Stimulated activated naive CD8-positive, alpha-beta T cell treated with anti-CD3 and anti-CD28 coated beads, Interleukin-15, amount 100 ng/mL, for 72 hours (primary cell): Measurements from ENCODE around the gene INO80B.
A peak's percentile ranks its signal among the peaks of the same experiment; 100 is the strongest.

ENCODE experiments used
- ATAC-seq: fragments of 150-1000 bp; cut with Tn5 transposase; 2 replicates; pipeline ENCODE4 v1.10.0; 2021; ENCODE audit warnings: mild to moderate bottlenecking, moderate library complexity
- DNase-seq, 2 donors: peaks; one replicate each; pipeline ENCODE4 v3.0.0; 2021 to 2022
- H3K27ac Mint-ChIP-seq, 2 donors: one replicate each; pipeline ENCODE4 v1.8.0; 2022; ENCODE audit warnings: mild to moderate bottlenecking in 2 of 2, mixed read lengths in 2 of 2, moderate library complexity in 2 of 2
- H3K27me3 Mint-ChIP-seq: one replicate; pipeline ENCODE4 v1.8.0; 2022; ENCODE audit warnings: mixed read lengths
- H3K4me1 Mint-ChIP-seq: one replicate; pipeline ENCODE4 v1.8.0; 2022; ENCODE audit warnings: mild to moderate bottlenecking, mixed read lengths
- H3K4me3 Mint-ChIP-seq, 2 donors: one replicate each; pipeline ENCODE4 v1.8.0; 2022; ENCODE audit warnings: mild to moderate bottlenecking in 2 of 2, mixed read lengths in 2 of 2, moderate library complexity in 1 of 2
- H3K9me3 Mint-ChIP-seq, 2 donors: one replicate each; pipeline ENCODE4 v1.8.0; 2022; ENCODE audit warnings: mixed read lengths in 2 of 2

INO80B gene

DNA sequence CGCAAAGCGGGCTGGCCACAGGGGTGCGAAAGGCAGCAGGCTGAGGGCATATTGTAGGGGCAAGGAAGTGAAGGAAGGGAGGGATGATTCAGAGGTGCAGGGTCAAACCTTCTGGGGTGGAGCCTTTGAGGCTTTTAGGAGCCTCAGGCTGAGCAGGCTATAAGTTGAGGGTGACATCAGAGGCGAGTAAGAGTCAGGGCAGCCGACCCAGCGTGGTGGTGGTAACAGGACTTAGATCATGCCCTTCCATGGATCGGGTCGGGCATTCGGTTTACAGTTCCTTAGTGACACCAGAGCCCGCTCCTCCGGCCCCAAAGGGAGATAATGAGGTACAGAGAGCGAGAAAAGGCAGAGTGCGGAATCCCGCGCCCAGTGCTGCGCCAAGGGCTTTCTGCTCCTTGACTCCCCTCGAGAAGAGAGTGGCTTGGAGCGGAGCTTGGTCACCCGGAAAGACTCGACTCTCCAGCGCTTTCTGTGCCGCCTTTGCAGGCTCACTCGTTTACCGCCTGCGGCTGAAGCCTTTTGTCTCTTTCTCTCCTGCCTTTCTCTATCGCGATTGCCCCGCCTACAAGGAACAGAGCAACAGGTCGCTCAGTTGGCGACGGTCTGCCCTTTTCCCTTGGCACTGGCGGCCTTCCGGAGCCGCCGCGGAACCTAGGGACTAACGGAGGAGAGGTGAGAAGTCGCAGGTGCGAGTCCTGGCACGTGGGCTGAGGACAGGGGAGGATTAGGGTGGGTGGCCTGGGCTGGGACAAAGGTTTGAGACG, 43.8 kb downstream of the INO80B start:
- Mint-ChIP-seq H3K9me3 (no peaks in the 10 kb centered on the region), H3K27me3 (peaks cover 64% of the 10 kb centered on the region), H3K27ac (peak overlapping the region; percentile 59 to 66), H3K4me3 (peak overlapping the region; percentile 88 to 89), H3K4me1 (peaks cover 49% of the 10 kb centered on the region)
- ATAC-seq, result peak; percentile 56
- peak in 1 of 2 donors; percentile 40 for DNase-seq

DNA sequence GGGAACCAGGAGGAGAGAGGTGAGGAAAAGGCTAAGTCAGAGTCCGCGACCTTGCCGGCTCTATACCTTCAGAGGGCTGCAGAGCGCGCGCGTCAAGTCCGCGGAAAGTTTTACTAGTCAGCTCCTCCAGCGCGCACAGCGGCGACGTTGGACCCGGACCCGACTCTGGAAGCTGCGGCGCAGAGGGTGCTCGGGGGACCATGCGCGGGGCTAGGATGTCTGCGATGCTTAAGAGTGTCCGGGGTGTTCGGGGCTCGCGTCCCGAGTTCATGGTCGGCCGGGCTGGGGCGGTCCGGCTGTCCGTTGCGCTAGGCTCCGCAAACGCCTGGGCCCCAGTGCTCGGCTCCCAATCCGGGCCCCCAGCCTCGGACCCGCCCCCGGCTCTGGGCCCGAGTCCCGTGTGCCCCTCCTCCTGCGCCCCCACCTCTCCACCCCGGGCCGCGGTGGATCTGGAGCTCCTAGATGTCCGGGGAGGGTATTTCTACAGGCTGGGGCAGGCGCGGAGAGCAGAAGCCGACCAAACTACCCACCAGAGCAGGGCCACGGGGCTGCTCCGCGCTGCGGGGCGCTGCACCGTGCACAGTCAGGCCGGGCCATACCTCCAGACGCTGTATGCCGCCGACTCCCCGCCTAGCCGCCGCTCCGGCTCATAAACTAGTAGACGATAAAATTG, 44.5 kb downstream of the INO80B start, which contains the start of gene LBX2:
TSS of gene LBX2 (minus strand) at position 337 of the 673 bp plus-strand sequence. CDS start at position 271, 66 bp downstream.
- ATAC-seq (peak; percentile 42), DNase-seq (peak in 1 of 2 donors; percentile 37)
- peak within 1 kb of the TSS; percentile 88 to 89 for H3K4me3 Mint-ChIP-seq
- peaks cover 71% of the 10 kb centered on the region for H3K27me3 Mint-ChIP-seq
- H3K4me1 Mint-ChIP-seq, result peaks cover 56% of the 10 kb centered on the region
- H3K27ac Mint-ChIP-seq, result peak within 1 kb of the TSS; percentile 59 to 66
- H3K9me3 Mint-ChIP-seq, result no peaks in the 10 kb centered on the region

DNA sequence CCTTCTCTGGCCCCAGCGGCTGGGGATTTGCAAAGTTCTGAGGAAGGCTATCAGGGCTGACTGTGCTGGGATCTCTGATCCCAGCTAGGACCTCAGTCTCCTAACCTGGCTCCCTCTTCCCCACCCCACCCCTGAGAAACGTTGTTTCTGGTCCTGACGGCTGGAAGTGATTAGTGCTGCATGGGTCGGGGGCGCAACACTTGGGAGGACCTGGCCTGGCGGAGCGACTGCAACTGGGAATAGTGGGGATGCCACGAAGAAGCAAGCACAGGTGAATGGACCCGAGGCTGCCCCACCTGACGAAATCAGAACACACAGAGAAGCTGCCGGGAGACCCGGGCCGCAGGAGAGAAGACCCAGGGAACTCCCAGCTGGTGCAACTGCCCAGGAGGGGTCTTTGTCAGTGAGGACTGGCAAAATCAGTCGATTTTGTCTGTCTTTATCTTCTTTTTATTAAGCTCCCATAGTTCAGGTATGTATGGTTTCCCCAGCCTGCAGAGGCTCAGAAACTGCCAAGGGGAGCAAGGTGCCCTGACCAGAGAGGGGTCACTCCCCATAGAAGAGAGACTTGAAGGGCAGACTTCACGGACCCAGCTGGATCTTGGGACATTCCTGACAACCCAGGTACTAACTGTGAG, 45.2 kb downstream of the INO80B start:
- ATAC-seq (no peak), DNase-seq (no peak)
- Mint-ChIP-seq H3K9me3 (no peaks in the 10 kb centered on the region), H3K4me1 (peaks cover 60% of the 10 kb centered on the region), H3K4me3 (peak overlapping the region; percentile 20 to 51), H3K27ac (no peak overlapping the region), H3K27me3 (peaks cover 77% of the 10 kb centered on the region)

DNA sequence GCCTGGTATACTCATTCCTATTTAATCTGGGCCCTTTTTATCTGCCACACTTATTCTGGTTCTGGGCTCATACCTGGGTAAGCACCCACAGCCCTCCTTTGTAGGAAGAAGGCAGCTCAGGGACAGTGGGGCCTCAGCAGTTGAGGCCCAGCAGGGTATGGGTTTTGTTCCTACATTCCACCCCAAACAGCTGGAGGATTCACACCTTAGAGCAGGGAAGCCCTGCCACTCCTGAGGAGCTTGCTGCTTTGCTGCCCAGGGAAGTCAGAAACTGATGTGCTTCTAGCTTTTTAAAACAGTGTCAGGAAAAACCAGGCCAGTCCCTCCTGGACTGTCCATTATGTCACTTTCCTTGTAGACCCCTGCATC, 45.7 kb downstream of the INO80B start:
- no peaks in the 10 kb centered on the region for H3K9me3 Mint-ChIP-seq
- no peak overlapping the region for H3K4me3 Mint-ChIP-seq
- DNase-seq (no peak), ATAC-seq (no peak)
- H3K27me3 Mint-ChIP-seq, result peaks cover 79% of the 10 kb centered on the region
- H3K4me1 Mint-ChIP-seq, result peaks cover 65% of the 10 kb centered on the region
- H3K27ac Mint-ChIP-seq, result no peak overlapping the region

DNA sequence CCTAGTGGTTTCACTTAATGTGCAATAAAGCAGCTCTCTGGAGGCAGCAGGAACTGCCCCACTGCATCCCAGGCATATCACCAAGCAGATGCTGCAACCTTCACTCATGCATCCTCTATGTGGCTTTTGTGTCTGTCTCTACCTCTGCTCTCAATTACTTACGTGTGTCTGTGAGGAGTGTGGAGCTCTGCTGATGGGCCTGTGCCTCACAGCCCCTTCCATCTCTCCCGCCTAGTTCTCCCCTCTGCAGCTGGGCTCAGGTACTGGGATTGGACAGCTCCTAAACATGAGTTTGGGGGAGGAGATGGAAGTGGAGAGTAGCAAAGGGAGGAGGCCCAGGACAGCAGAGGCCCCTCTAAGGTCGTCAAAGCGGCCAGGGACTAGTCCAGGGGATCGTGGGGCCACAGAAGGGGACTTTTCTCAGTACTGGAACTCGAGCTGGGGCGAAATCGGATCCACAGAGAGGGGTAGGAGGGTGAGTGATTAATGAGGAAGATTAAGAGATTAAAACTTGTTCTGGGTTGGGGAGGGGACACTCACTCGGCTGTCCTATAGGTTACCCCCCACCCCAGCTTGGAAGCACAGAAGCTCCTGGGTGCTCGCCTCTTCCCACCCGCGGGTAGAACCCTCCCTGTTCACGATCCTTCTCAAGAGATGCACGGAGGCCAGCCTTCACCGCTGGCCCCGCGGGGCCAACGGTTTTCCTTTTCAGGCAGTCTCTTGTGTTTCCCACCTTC, 46.6 kb downstream of the INO80B start:
- H3K4me1 Mint-ChIP-seq, result peaks cover 73% of the 10 kb centered on the region
- DNase-seq, result no peak
- H3K4me3 Mint-ChIP-seq, result peak overlapping the region; percentile 80 to 87
- H3K27me3 Mint-ChIP-seq, result peaks cover 79% of the 10 kb centered on the region
- no peak overlapping the region for H3K27ac Mint-ChIP-seq
- H3K9me3 Mint-ChIP-seq, result no peaks in the 10 kb centered on the region
- no peak for ATAC-seq

DNA sequence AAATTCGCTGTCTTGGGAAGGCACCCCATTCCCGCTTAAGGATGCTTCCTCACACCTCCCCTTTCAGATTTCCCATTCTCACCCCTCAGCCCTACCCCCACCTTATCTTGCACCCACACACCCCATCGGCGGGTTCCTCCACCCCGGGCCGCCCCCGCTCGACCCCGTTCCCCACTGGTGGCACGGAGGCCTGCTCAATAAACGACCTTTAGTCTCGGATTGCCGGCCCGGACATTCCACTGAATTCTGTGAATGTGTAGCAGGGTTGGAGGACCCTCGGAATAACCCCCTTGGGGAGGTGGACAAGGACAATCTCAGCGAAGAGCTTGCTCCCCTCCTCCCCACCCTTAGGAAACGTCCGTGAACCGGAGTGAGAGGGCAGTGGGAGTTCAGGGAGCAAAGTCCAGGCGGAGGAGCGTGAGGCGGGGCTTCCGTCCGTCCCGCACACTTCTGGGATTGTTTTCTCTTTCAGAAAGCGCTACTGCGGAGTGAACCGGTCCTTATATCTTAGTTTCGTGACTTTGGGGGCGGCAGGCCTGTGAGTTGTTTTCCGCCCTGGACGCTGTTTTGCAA, 47.3 kb downstream of the INO80B start:
- peaks cover 79% of the 10 kb centered on the region for H3K27me3 Mint-ChIP-seq
- ATAC-seq (no peak), DNase-seq (no peak)
- H3K9me3 Mint-ChIP-seq, result no peaks in the 10 kb centered on the region
- H3K27ac Mint-ChIP-seq, result peak overlapping the region in 1 of 2 donors; percentile 64
- H3K4me1 Mint-ChIP-seq, result peaks cover 81% of the 10 kb centered on the region
- H3K4me3 Mint-ChIP-seq, result peak overlapping the region; percentile 80 to 87

DNA sequence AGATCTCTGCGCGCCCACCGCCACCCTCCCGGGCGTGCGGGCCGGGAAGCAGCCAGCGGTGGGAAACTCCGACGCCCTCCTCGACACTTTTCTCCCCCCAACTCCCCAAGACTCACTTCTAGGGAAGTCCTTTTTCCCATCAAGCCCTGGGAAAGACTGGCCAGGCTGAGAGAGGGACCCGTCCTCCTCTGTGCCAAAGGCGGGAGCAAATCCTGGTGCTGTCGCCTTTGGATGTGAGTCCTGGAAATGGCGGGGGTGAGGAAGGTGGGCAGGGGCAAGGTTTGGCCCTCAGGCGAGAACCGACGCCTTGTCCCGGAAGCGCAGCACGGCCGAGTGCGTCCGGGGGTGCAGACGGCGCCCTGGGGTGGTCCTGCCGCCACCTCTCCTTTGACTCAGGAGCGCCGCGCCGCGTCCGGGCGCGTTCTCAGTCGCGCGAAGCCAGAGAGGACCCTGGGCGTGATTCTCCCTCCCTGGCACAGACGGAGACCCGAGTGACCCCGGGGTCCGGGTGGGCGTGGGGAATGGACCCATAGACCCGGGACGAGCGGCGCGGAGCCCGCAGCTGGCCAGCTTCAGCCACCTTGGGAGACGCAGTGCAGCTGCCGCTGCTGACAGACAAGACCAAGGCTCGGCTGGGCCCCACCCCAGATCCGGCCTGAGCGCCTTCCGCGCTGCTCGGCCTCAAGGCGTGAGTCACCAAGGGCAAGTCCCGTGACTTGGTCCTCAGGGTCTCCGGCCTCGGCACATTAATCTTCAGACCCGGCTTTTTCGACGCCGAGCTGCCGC, 48.0 kb downstream of the INO80B start:
- peak overlapping the region in 1 of 2 donors; percentile 64 for H3K27ac Mint-ChIP-seq
- H3K27me3 Mint-ChIP-seq, result peaks cover 73% of the 10 kb centered on the region
- H3K9me3 Mint-ChIP-seq, result no peaks in the 10 kb centered on the region
- peaks cover 75% of the 10 kb centered on the region for H3K4me1 Mint-ChIP-seq
- peak; percentile 67 to 73 for DNase-seq
- H3K4me3 Mint-ChIP-seq, result peak overlapping the region; percentile 80 to 87
- peak; percentile 51 for ATAC-seq

DNA sequence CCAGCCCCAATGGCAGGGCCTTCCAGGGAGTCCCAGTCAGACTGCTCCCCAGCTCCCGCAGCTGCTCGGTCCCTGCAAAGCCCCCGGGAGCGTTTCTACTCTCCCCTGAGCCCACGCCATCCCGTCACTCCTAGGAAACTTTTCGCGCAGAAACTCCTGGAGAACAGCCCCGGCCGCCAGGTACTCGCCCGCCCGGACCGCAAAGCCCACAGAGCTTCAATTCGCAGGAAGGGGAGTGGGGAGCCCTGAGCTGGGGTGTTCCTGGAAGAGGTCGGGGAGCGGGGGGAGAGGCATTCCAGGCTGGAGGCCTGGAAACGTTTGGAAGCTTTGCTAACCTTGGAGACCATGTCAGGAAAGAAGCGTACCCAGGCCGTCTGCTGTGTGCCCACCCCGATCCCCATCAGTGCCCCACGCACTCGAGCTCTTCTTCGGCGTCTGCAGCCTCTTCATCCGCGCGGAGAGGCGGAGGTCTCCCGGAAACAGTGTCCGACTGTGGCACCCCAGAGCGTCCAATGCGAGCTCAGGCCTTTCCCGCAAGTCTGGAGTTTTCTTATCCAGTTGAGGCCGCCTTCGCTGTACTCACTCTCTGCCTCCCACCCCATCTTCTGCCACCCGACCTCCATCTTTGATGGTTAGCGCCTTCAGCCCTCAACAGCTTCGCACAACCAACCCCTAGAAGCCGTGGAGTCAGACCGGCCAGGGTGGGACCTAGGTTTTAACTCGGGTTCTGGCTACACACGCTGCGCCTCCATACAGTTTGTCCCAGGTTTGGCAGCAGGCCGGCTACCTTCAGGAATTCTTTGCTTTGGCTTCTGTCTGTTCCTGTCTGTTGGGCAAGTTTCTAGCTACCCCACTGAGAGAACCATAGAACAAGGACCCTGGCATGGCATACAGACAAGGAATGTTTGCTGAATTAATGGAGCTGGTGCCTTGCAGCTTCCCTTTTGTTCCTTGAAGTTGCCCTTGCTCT, 48.9 kb downstream of the INO80B start:
- Mint-ChIP-seq H3K4me3 (peak overlapping the region; percentile 80 to 87), H3K4me1 (peaks cover 75% of the 10 kb centered on the region), H3K9me3 (no peaks in the 10 kb centered on the region), H3K27ac (peak overlapping the region in 1 of 2 donors; percentile 46), H3K27me3 (peaks cover 71% of the 10 kb centered on the region)
- DNase-seq (no peak), ATAC-seq (no peak)

DNA sequence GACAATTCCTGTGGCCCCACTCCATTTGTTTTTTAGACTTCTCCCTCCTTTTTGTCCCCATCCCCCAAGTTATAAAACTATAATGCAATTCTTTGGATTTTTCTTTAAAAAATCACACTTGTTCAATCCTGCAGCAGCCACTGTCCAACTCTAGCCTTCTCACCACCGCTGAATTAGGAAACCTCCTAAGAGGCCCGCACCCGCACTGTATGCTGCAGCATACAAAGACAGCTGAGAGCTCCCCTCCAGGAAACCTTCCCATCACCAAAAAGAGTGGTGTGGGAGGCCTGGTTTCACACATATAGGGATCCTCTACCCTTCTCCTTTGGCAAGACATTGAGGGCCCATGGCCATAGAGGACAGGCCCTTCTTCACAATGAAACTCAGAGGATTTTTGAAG, 49.7 kb downstream of the INO80B start:
- Mint-ChIP-seq H3K4me3 (peak overlapping the region; percentile 47 to 87), H3K4me1 (peaks cover 67% of the 10 kb centered on the region), H3K27me3 (peaks cover 65% of the 10 kb centered on the region), H3K27ac (no peak overlapping the region), H3K9me3 (no peaks in the 10 kb centered on the region)
- DNase-seq (no peak), ATAC-seq (no peak)

DNA sequence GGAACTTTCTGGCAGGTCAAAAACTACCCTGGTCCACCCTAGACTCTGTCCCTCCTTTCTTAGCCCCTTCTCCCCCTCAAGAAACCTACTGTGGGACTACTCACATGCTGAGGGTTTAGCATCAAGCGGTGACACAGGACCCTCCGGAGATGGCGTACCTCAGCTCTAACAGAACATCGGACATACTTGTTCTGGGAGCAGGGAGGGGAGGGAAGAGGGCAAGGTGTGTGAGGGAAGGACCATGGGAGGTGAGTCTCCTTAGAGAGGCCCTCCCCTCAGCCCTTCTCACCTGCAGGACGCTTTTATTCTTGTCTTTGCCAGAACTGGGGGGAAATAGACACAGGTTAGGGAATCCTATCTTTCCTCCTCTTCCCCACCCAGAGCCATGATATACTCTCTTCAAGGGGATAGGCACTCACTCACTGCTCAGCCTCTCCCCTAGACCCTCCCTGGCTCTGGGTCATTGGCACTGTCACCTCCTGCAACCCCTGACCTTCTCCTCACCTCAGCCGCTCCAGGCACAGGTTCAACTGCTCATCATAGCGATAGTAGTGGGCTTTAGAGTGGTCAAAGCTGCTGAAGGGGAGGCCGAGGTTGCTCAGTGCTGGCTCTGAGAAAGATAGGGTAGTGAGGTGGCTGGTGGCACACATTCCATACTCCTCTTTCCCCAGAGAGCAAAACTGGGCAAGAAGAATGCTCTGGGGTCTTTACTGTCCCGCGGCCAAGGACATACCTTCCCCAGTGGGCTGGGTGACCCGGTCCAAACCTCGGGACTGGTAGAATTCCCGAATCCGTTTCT, 50.8 kb downstream of the INO80B start:
- peak overlapping the region in 1 of 2 donors; percentile 51 for H3K27ac Mint-ChIP-seq
- no peaks in the 10 kb centered on the region for H3K9me3 Mint-ChIP-seq
- DNase-seq (no peak), ATAC-seq (no peak)
- H3K27me3 Mint-ChIP-seq, result peaks cover 65% of the 10 kb centered on the region
- peaks cover 66% of the 10 kb centered on the region for H3K4me1 Mint-ChIP-seq
- H3K4me3 Mint-ChIP-seq, result peak overlapping the region in 1 of 2 donors; percentile 10

DNA sequence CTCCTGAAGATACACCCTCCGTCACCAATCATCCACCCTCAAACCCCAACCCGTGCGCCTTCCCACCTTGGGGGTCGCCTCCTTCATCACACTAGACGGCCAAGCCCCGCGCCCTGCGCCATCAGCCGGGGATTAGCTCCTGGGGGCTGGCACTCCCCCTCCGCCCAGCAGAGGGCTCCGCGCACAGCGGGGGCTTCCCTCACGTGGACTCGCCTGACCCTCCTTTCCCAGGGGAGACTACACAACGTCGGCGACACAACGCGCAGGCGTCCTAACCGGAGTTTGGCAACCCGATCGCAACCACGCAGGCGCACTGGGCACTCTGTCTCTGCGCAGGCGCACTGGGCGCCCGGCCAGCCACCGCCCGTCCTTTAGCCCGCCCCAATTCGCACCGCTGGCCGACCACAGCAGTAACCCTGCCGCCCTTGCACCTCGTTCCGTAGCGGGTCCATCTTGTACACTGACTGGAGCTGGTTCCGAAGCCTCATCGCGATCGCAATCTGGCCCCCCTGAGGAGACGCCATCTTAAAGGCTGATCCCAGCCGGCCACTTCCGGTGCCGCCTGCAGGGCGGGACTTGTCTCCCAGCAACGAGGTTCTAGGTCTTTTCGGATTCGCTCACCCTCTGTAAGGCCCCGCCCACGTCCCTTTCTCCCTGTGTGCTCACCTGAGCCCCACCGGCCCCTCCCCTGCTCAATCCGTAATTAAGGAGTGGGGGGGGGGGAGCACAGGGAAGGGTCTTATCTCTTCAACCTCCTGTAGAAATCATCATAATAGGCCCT, 52.4 kb downstream of the INO80B start, which contains the start of gene PCGF1:
TSS of gene PCGF1 (minus strand) at position 551 of the 781 bp plus-strand sequence. CDS start at position 524, 27 bp downstream.
- H3K4me3 Mint-ChIP-seq, result peak within 1 kb of the TSS; percentile 94 to 97
- peaks cover 65% of the 10 kb centered on the region for H3K4me1 Mint-ChIP-seq
- no peaks in the 10 kb centered on the region for H3K9me3 Mint-ChIP-seq
- peaks cover 65% of the 10 kb centered on the region for H3K27me3 Mint-ChIP-seq
- peak; percentile 97 to 98 for DNase-seq
- peak within 1 kb of the TSS; percentile 99 to 100 for H3K27ac Mint-ChIP-seq
- peak; percentile 89 for ATAC-seq
